Naive thymus-derived CD8-positive, alpha-beta T cell (primary cell): ENCODE results near the gene BIN1. TPM values are rescaled to one million over a fixed set of nuclear protein-coding genes. Genes with fewer than 3 reads are reported as not detected.

Source experiments
- ATAC-seq, 2 donors: fragments of 150-1000 bp; cut with Tn5 transposase in 1 of 2; sonication (Bioruptor Pico), chemical (Tn5 transposase) in 1 of 2; 1 replicate in 1 of 2; 2 replicates in 1 of 2; pipeline ENCODE4 v1.10.0; 2021; ENCODE audit warnings: mild to moderate bottlenecking in 2 of 2, moderate library complexity in 2 of 2
- POLR2A ChIA-PET: fragments of 350-600 bp; sonication (Branson Sonifier 250); formaldehyde crosslinking; loops from one replicate; lab custom pipeline; 2021; ENCODE audit warnings: antibody characterized with exemption; lab: Charles Lee
- DNase-seq, 10 donors: peaks; one replicate each; pipeline versions ENCODE4 v3.0.0 to v3.0.0-alpha.2; 2020 to 2022
- H3K27ac Mint-ChIP-seq, 10 donors: one replicate each; pipeline ENCODE4 v1.8.0; 2020 to 2022; ENCODE audit warnings: mild to moderate bottlenecking in 10 of 10, mixed read lengths in 10 of 10, moderate library complexity in 4 of 10, inconsistent platforms in 1 of 10
- H3K27me3 Mint-ChIP-seq, 5 donors: one replicate each; pipeline ENCODE4 v1.8.0; 2021 to 2022; ENCODE audit warnings: mixed read lengths in 5 of 5
- H3K36me3 Mint-ChIP-seq, 3 donors: one replicate each; pipeline ENCODE4 v1.8.0; 2020 to 2022; ENCODE audit warnings: mixed read lengths in 3 of 3, mild to moderate bottlenecking in 2 of 3, inconsistent platforms in 1 of 3
- H3K4me1 Mint-ChIP-seq, 4 donors: one replicate each; pipeline ENCODE4 v1.8.0; 2021 to 2022; ENCODE audit warnings: mixed read lengths in 4 of 4
- H3K4me3 Mint-ChIP-seq, 10 donors: one replicate each; pipeline ENCODE4 v1.8.0; 2020 to 2022; ENCODE audit warnings: mild to moderate bottlenecking in 10 of 10, mixed read lengths in 10 of 10, moderate library complexity in 6 of 10, inconsistent platforms in 1 of 10
- H3K9me3 Mint-ChIP-seq, 9 donors: one replicate each; pipeline ENCODE4 v1.8.0; 2020 to 2022; ENCODE audit warnings: mixed read lengths in 9 of 9, mild to moderate bottlenecking in 3 of 9, inconsistent platforms in 1 of 9, moderate library complexity in 1 of 9
- polyA plus RNA-seq, 3 donors: library from polyadenylated mRNA; unstranded; fragments of 300-500 nt; fragmentation: Illumina TruSeq; gene quantifications; one replicate each; pipeline ENCODE4 v1.2.3, GENCODE V29; 2021
- total RNA-seq, 8 experiments: library from RNA in 2 of 8; stranded (reverse) in 2 of 8; gene quantifications; one replicate each; pipeline ENCODE4 v1.2.3 and lab custom pipeline; 2021 to 2026

Gene BIN1
- total and polyA plus RNA-seq, 5 experiments from 2014 or later = 130 to 189 (median 156) TPM

- DNase-seq (no peak), ATAC-seq (no peak)
- H3K4me1 Mint-ChIP-seq = peaks cover 0 to 5% (median 2%) of the 10 kb centered on the region in 4 donors
- no peaks in the 10 kb centered on the region for H3K27me3 Mint-ChIP-seq
- no peak overlapping the region for H3K4me3 Mint-ChIP-seq
- H3K36me3 Mint-ChIP-seq = no peaks in the 10 kb centered on the region
- H3K9me3 Mint-ChIP-seq = no peaks in the 10 kb centered on the region
- POLR2A ChIA-PET = interaction anchor here (1.0 to 1.1 kb wide), 2 partner anchors 16 to 21 kb away, joined by 3 to 4 read pairs; no protein-coding TSS in a partner anchor
- peak overlapping the region in 2 of 10 donors; percentile 25 to 69 for H3K27ac Mint-ChIP-seq
These were observed 5.8 kb downstream of the BIN1 start for GRCh38 chr2:127101048-127101611.

- no peaks in the 10 kb centered on the region for H3K27me3 Mint-ChIP-seq
- POLR2A ChIA-PET = no interaction called here
- no peak overlapping the region for H3K4me3 Mint-ChIP-seq
- H3K4me1 Mint-ChIP-seq = peaks cover 0 to 5% (median under 1%) of the 10 kb centered on the region in 4 donors
- no peaks in the 10 kb centered on the region for H3K9me3 Mint-ChIP-seq
- no peak for DNase-seq
- no peaks in the 10 kb centered on the region for H3K36me3 Mint-ChIP-seq
- H3K27ac Mint-ChIP-seq = no peak overlapping the region
- no peak for ATAC-seq
These were observed 6.5 kb downstream of the BIN1 start for GRCh38 chr2:127100251-127101047.

- H3K4me3 Mint-ChIP-seq = no peak overlapping the region
- no peaks in the 10 kb centered on the region for H3K36me3 Mint-ChIP-seq
- no peaks in the 10 kb centered on the region for H3K9me3 Mint-ChIP-seq
- no peaks in the 10 kb centered on the region for H3K27me3 Mint-ChIP-seq
- no peak for DNase-seq
- POLR2A ChIA-PET = no interaction called here
- no peak for ATAC-seq
- peaks cover 2 to 8% (median 3%) of the 10 kb centered on the region in 4 donors for H3K4me1 Mint-ChIP-seq
- peak overlapping the region in 2 of 10 donors; percentile 52 to 53 for H3K27ac Mint-ChIP-seq
These were observed 8.2 kb downstream of the BIN1 start for GRCh38 chr2:127098711-127099110.

- ATAC-seq (no peak), DNase-seq (peak in 1 of 10 donors; percentile 47)
- POLR2A ChIA-PET = no interaction called here
- H3K27me3 Mint-ChIP-seq = no peaks in the 10 kb centered on the region
- H3K9me3 Mint-ChIP-seq = no peaks in the 10 kb centered on the region
- peaks cover 9 to 14% (median 10%) of the 10 kb centered on the region in 4 donors for H3K4me1 Mint-ChIP-seq
- H3K4me3 Mint-ChIP-seq = no peak overlapping the region
- H3K36me3 Mint-ChIP-seq = no peaks in the 10 kb centered on the region
- H3K27ac Mint-ChIP-seq = peak overlapping the region in 2 of 10 donors; percentile 52 to 53
These were observed 8.9 kb downstream of the BIN1 start for GRCh38 chr2:127097841-127098651.

GRCh38 chr2:127097471-127097765 is 9.5 kb downstream of the BIN1 start:
- Mint-ChIP-seq H3K27ac (no peak overlapping the region), H3K4me1 (peaks cover 9 to 16% (median 11%) of the 10 kb centered on the region in 4 donors), H3K27me3 (no peaks in the 10 kb centered on the region), H3K4me3 (no peak overlapping the region), H3K36me3 (no peaks in the 10 kb centered on the region), H3K9me3 (no peaks in the 10 kb centered on the region)
- no peak for ATAC-seq
- DNase-seq = no peak
- POLR2A ChIA-PET = interaction anchor here (1.1 kb wide), 1 partner anchor 16 kb away, joined by 4 read pairs; no protein-coding TSS in a partner anchor

- ATAC-seq (no peak), DNase-seq (peak in 1 of 10 donors; percentile 23)
- H3K9me3 Mint-ChIP-seq = no peaks in the 10 kb centered on the region
- H3K4me3 Mint-ChIP-seq = no peak overlapping the region
- POLR2A ChIA-PET = interaction anchor here (0.9 to 1.8 kb wide), 4 partner anchors 10 to 29 kb away, joined by 3 to 6 read pairs (median 4); partner anchors contain the start of gene BIN1
- H3K27ac Mint-ChIP-seq = peak overlapping the region in 1 of 10 donors; percentile 46
- no peaks in the 10 kb centered on the region for H3K36me3 Mint-ChIP-seq
- peaks cover 9 to 17% (median 11%) of the 10 kb centered on the region in 4 donors for H3K4me1 Mint-ChIP-seq
- H3K27me3 Mint-ChIP-seq = no peaks in the 10 kb centered on the region
These were observed 10.1 kb downstream of the BIN1 start for GRCh38 chr2:127096718-127097470.

- H3K27ac Mint-ChIP-seq = peak overlapping the region in 1 of 10 donors; percentile 46
- no peaks in the 10 kb centered on the region for H3K9me3 Mint-ChIP-seq
- H3K27me3 Mint-ChIP-seq = no peaks in the 10 kb centered on the region
- H3K36me3 Mint-ChIP-seq = no peaks in the 10 kb centered on the region
- H3K4me1 Mint-ChIP-seq = peaks cover 9 to 17% (median 11%) of the 10 kb centered on the region in 4 donors
- DNase-seq (peak in 1 of 10 donors; percentile 51), ATAC-seq (no peak)
- H3K4me3 Mint-ChIP-seq = no peak overlapping the region
- POLR2A ChIA-PET = interaction anchor here (0.9 to 1.8 kb wide), 4 partner anchors 11 to 28 kb away, joined by 3 to 6 read pairs (median 4); partner anchors contain the start of gene BIN1
These were observed 10.7 kb downstream of the BIN1 start for GRCh38 chr2:127096280-127096679.

GRCh38 chr2:127095784-127096183 is 11.2 kb downstream of the BIN1 start:
- Mint-ChIP-seq H3K27ac (no peak overlapping the region), H3K9me3 (no peaks in the 10 kb centered on the region), H3K27me3 (peaks cover 0 to under 1% (median 0%) of the 10 kb centered on the region in 5 donors), H3K4me3 (no peak overlapping the region), H3K4me1 (peaks cover 9 to 17% (median 11%) of the 10 kb centered on the region in 4 donors), H3K36me3 (no peaks in the 10 kb centered on the region)
- DNase-seq (peak in 1 of 10 donors; percentile 26), ATAC-seq (no peak)
- POLR2A ChIA-PET = interaction anchor here (0.9 to 1.8 kb wide), 3 partner anchors 11 to 28 kb away, joined by 3 to 6 read pairs (median 3); partner anchors contain the start of gene BIN1

- ATAC-seq (no peak), DNase-seq (peak in 1 of 10 donors; percentile 23)
- Mint-ChIP-seq H3K4me1 (peaks cover 9 to 17% (median 11%) of the 10 kb centered on the region in 4 donors), H3K4me3 (no peak overlapping the region), H3K9me3 (no peaks in the 10 kb centered on the region), H3K27me3 (peaks cover 0 to 1% (median 0%) of the 10 kb centered on the region in 5 donors), H3K27ac (peak overlapping the region in 1 of 10 donors; percentile 33), H3K36me3 (no peaks in the 10 kb centered on the region)
- POLR2A ChIA-PET = interaction anchor here (1.8 kb wide), 1 partner anchor 10 kb away, joined by 6 read pairs; no protein-coding TSS in a partner anchor
These were observed 11.7 kb downstream of the BIN1 start for GRCh38 chr2:127095367-127095641.

- Mint-ChIP-seq H3K27ac (peak overlapping the region in 1 of 10 donors; percentile 33), H3K27me3 (peaks cover 0 to 1% (median 0%) of the 10 kb centered on the region in 5 donors), H3K9me3 (no peaks in the 10 kb centered on the region), H3K36me3 (no peaks in the 10 kb centered on the region), H3K4me3 (no peak overlapping the region), H3K4me1 (peaks cover 9 to 17% (median 11%) of the 10 kb centered on the region in 4 donors)
- ATAC-seq (no peak), DNase-seq (peak in 1 of 10 donors; percentile 36)
- POLR2A ChIA-PET = interaction anchor here (1.8 kb wide), 1 partner anchor 10 kb away, joined by 6 read pairs; no protein-coding TSS in a partner anchor
These were observed 12.2 kb downstream of the BIN1 start for GRCh38 chr2:127094509-127095366.

GRCh38 chr2:127093648-127094210 is 13.2 kb downstream of the BIN1 start:
- no peaks in the 10 kb centered on the region for H3K36me3 Mint-ChIP-seq
- POLR2A ChIA-PET = interaction anchor here (1.1 to 1.9 kb wide), 2 partner anchors 9 to 13 kb away, joined by 3 to 8 read pairs; no protein-coding TSS in a partner anchor
- H3K9me3 Mint-ChIP-seq = no peaks in the 10 kb centered on the region
- DNase-seq (peak in 1 of 10 donors; percentile 59), ATAC-seq (peak in 1 of 2 donors; percentile 39)
- H3K27ac Mint-ChIP-seq = peak overlapping the region in 6 of 10 donors; percentile 44 to 91 (median 71)
- H3K27me3 Mint-ChIP-seq = peaks cover 0 to 1% (median 0%) of the 10 kb centered on the region in 5 donors
- H3K4me3 Mint-ChIP-seq = peak overlapping the region in 4 of 10 donors; percentile 2 to 54 (median 28)
- H3K4me1 Mint-ChIP-seq = peaks cover 9 to 17% (median 11%) of the 10 kb centered on the region in 4 donors
